Camera-type eye (tissue), 1 donor: ENCODE data around the gene NLE1. TPM values are rescaled to one million over a fixed set of nuclear protein-coding genes. Genes with fewer than 3 reads are reported as not detected.

ENCODE experiments used
- total RNA-seq: library from RNA; depleted of rRNA; stranded (reverse); fragments of >200 nt; gene quantifications from one replicate; pipeline ENCODE4 v1.2.3, GENCODE V29; 2014

Gene NLE1
- 24.4 TPM for total RNA-seq

DNA sequence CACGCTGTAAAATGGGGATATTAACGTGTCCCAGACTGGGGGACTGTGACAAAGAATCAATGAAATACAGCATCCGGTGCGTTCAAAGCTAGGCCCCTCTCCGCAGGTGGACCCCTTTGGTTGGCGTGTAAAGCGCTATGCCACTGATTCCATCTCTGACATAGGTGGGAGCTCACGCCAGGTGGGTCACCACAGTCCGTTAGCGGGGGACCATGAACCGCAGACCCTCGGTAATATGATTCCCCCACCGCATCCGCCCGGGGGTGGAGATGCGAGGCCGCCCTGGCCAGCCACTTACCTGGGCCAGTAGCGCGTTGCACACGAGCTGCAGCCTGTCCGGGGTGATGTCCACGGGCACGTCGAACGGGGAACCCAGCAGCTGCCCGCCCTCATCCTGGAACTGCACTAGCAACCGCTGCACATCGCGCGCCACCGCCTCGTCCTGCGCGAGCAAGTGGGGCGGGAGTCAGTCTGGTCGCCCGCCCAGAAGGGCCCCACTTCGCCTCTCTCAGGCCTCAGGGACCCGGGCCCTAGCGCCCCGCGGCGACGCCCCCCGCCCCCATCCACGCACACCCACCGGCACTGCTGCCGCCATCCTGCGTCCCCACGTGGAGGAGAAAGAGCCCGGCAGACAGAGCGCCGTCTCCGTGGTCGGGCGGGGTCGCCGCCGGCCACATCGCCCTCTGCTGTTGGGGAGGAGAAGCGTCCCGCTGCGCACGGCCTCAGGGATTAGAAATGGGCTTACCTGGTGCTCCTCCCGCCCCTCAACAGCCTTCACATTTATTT lies at the start of gene NLE1:
Gene NLE1, minus strand, starts transcription at position 623 of the 786 bp plus-strand sequence. Its CDS starts 28 bp downstream, at position 595.

DNA sequence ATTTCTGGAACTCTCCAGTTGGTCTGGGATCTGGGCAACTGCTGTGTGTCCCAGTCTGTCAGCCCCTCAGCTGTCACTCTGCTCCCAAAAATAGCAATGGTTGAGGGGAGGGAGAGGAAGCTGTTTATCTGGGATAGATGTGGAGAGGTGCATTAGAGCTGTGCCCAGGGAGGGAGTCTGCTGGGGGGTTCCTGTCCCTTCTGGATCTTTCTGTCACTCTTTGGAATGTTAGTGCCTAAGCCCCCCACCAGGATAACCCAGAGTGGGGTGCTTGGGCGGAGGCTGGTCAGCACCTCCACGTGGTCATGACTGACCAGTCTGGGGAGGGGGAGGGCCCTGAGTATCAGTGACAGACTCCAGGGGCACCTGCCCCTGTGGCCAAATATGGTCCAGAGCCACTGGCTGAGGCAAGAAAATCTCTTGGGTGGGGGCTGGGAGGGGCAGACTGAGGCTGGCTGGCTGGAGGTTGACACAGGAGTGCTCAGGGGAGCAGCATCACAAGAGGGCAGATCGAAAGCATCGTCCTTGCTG lies 5.3 kb upstream of the NLE1 start, which contains the start of gene UNC45B:
Gene UNC45B, plus strand, starts transcription at position 443 of the 531 bp plus-strand sequence. CDS start 447 bp downstream, outside the sequence.

DNA sequence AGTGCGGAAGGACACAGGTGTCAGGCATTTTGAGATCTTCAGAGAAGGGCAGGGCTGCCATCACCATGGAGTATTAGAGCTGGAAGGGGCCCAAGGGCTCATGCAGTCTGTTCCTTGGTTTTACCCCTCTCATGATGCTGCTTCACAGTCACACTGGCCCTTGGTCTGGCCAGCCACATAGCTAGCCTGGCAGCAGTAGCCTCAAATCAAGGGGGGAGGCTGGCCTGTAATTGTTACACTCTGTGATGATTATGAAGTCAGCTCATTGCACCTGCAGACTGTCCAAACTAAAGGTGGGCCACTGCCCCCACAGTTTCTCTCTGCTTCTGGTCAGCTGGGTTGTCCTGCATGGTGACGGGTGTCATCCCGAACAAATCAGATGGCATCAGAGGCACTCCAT lies 20.8 kb downstream of the NLE1 start, which contains the start of gene FNDC8:
Gene FNDC8, plus strand, starts transcription at position 301 of the 400 bp plus-strand sequence. Its CDS starts 79 bp downstream, at position 380.

DNA sequence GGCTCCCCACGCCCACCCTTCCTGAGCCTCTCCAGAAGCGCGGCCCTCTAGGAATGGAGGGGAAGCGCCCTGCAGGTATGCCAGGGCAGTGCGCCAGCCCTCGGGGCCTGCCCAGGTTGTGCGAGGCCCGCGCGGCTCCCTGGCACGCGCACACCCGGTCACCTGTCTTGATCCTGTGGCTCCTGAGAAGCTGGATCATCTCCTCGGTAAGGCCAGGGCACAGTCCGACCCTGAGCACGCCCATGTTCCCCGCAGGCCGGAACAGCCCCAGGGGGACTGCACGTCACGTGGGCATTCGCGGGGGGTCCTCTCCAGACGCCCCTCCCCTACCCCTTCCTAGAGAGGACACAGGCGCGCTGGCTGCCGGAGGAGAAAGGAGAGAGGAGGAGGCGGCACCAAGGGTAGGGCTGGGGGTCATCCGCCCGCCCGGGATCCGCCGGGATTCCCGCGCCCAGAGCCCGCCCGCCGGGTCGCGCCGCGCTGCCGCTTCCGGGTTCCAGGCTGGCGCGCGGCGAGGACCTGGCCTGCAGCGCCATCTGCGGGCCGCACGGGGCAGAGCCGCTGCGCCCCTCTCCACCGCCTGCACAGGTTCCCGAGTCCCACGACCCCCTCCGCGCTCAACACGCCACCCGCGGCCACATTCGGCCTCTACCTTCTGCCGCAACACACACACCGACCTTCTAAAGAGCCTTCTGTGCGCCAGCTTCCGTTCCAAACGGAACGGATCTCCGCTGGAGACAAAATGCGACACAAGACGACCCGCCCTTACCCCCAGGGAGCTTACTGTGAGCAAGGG lies 22.5 kb downstream of the NLE1 start, which contains the start of gene RAD51D:
Gene RAD51D, minus strand, starts transcription at position 491 of the 796 bp plus-strand sequence. Its CDS starts 247 bp downstream, at position 244.

Other genes starting within 250 kb of the NLE1 start
- gene CCT6B, start 180.8 kb downstream of the NLE1 start, total RNA-seq: 4.5 TPM
- gene ZNF830, start 180.8 kb downstream of the NLE1 start, total RNA-seq: 19.1 TPM
- gene LIG3, start 161.8 kb downstream of the NLE1 start, total RNA-seq: 68.3 TPM
- gene RFFL, start 78.6 kb downstream of the NLE1 start, total RNA-seq: 13.2 TPM
- gene RAD51D, start 22.4 kb downstream of the NLE1 start, total RNA-seq: 10.3 TPM
- gene FNDC8, start 20.7 kb downstream of the NLE1 start, total RNA-seq: not detected
- gene UNC45B, start 5.5 kb upstream of the NLE1 start, total RNA-seq: 14.8 TPM
- gene SLC35G3, start 52.1 kb upstream of the NLE1 start, total RNA-seq: not detected
- gene SLFN5, start 100.8 kb upstream of the NLE1 start, total RNA-seq: 17.3 TPM
- 14.7 TPM for gene SLFN11, start 231.3 kb upstream of the NLE1 start, total RNA-seq